22Rv1 (cell line): Measurements from ENCODE around the gene WDR27.

Source experiments
- CTCF ChIP-seq: fragments of 450-650 bp; IDR thresholded peaks from 2 replicates; pipeline ENCODE4 v1.5.1; 2017; ENCODE audit warnings: mild to moderate bottlenecking
- ZFX ChIP-seq: fragments of 450-650 bp; IDR thresholded peaks from 2 replicates; pipeline ENCODE4 v1.6.1; 2017; ENCODE audit warnings: antibody characterized with exemption, borderline replicate concordance

- TF ChIP-seq CTCF (no peak), ZFX (no peak)
Measured at GRCh38 chr6:169558378-169558773, 143.5 kb downstream of the WDR27 start.
